Endothelial cell of umbilical vein (primary cell): Measurements from ENCODE around the gene TM9SF4. TPM values are rescaled to one million over a fixed set of nuclear protein-coding genes. Genes with fewer than 3 reads are reported as not detected.

Source experiments
- BruUV-seq: library from RNA; stranded (reverse); fragments of 400-500 nt; replicated peaks from 2 replicates; lab custom pipeline; 2021; lab: Mats Ljungman, UMichigan
- CTCF ChIA-PET: fragments of 300-600, 350-600 bp; sonication (Branson Sonifier 250); formaldehyde crosslinking; loops from one replicate; lab custom pipeline; 2021; ENCODE audit warnings: antibody characterized with exemption, inconsistent platforms; lab: Charles Lee
- POLR2A ChIA-PET: fragments of 300-600, 350-600 bp; sonication (Branson Sonifier 250); formaldehyde crosslinking; loops from one replicate; lab custom pipeline; 2021; ENCODE audit warnings: antibody characterized with exemption, inconsistent platforms; lab: Charles Lee
- DNase-seq: peaks from one replicate; pipeline ENCODE4 v3.0.0-alpha.2; 2011; ENCODE audit warnings: low read depth, low spot score
- FAIRE-seq: peaks from 2 replicates; lab custom pipeline; 2011; peaks lifted over from hg19 to GRCh38; lab: Jason Lieb, UNC
- H2AFZ ChIP-seq: 2 replicates; pipeline ENCODE4 v1.6.0; 2012; ENCODE audit warnings: low read depth, low read length, control low read depth, inconsistent platforms
- H3K27ac ChIP-seq: 2 replicates; pipeline ENCODE4 v1.5.1; 2011; ENCODE audit warnings: low read depth, mild to moderate bottlenecking, control low read depth, low read length, moderate library complexity; ENCODE audit not compliant: insufficient read depth
- H3K27me3 ChIP-seq, 2 experiments: 2 replicates each; pipeline versions ENCODE4 v1.6.0 to v1.6.1; 2011; ENCODE audit warnings: low read length in 2 of 2, mixed read lengths in 1 of 2; ENCODE audit not compliant: control insufficient read depth in 2 of 2, insufficient read depth in 2 of 2
- H3K36me3 ChIP-seq, 2 experiments: 2 replicates in 1 of 2; 3 replicates in 1 of 2; pipeline ENCODE4 v1.5.1; 2011; ENCODE audit warnings: low read length in 2 of 2, mild to moderate bottlenecking in 1 of 2, moderate library complexity in 1 of 2; ENCODE audit not compliant: control insufficient read depth in 2 of 2, insufficient read depth in 2 of 2; ENCODE audit errors: extremely low read depth in 1 of 2
- H3K4me1 ChIP-seq: 3 replicates; pipeline ENCODE4 v1.5.1; 2011; ENCODE audit warnings: mild to moderate bottlenecking, low read length; ENCODE audit not compliant: control insufficient read depth, insufficient read depth; ENCODE audit errors: extremely low read depth
- H3K4me2 ChIP-seq: 2 replicates; pipeline ENCODE4 v1.6.1; 2011; ENCODE audit warnings: low read length, control low read depth, mixed read lengths; ENCODE audit not compliant: insufficient read depth
- H3K4me3 ChIP-seq, 3 experiments: fragments of 200-600 bp in 1 of 3; sonication (generic), shearing (Covaris generic) in 1 of 3; replicated peaks in 1 of 3; 2 replicates each; pipeline ENCODE4 v1.5.1; 2011 to 2016; ENCODE audit warnings: control low read depth in 3 of 3, low read length in 3 of 3, mild to moderate bottlenecking in 2 of 3, inconsistent platforms in 1 of 3, low read depth in 1 of 3, moderate library complexity in 1 of 3; ENCODE audit not compliant: insufficient read depth in 1 of 3
- H3K79me2 ChIP-seq: 2 replicates; pipeline ENCODE4 v1.6.0; 2012; ENCODE audit warnings: low read length, inconsistent platforms; ENCODE audit not compliant: control insufficient read depth, insufficient read depth
- H3K9ac ChIP-seq: replicated peaks from 2 replicates; pipeline ENCODE3; 2011; ENCODE audit warnings: low read length, control low read depth; ENCODE audit not compliant: insufficient read depth; ENCODE audit errors: extremely low read depth
- H3K9me1 ChIP-seq: replicated peaks from 3 replicates; pipeline ENCODE4 v1.6.0; 2011; ENCODE audit warnings: mild to moderate bottlenecking, low read length; ENCODE audit not compliant: control insufficient read depth, insufficient read depth; ENCODE audit errors: extremely low read depth
- H3K9me3 ChIP-seq: replicated peaks from 2 replicates; pipeline ENCODE4 v1.5.1; 2012; ENCODE audit warnings: low read length, inconsistent platforms; ENCODE audit not compliant: control insufficient read depth, insufficient read depth
- H4K20me1 ChIP-seq: replicated peaks from 2 replicates; pipeline ENCODE3; 2011; ENCODE audit warnings: mild to moderate bottlenecking, low read length; ENCODE audit not compliant: control insufficient read depth, insufficient read depth; ENCODE audit errors: extremely low read depth
- EZH2 ChIP-seq: IDR thresholded peaks from 2 replicates; pipeline ENCODE4 v1.6.1; 2012; ENCODE audit warnings: borderline replicate concordance, low read depth, mild to moderate bottlenecking, moderate library complexity, low read length, inconsistent platforms; ENCODE audit not compliant: severe bottlenecking
- FOS ChIP-seq: IDR thresholded peaks from 2 replicates; pipeline ENCODE4 v1.6.1; 2011; ENCODE audit warnings: mild to moderate bottlenecking, low read length, moderate library complexity, borderline replicate concordance; ENCODE audit not compliant: insufficient read depth
- GATA2 ChIP-seq: IDR thresholded peaks from 2 replicates; pipeline ENCODE4 v1.7.0; 2011; ENCODE audit warnings: low read depth, mild to moderate bottlenecking, moderate library complexity, mixed read lengths, low read length; ENCODE audit not compliant: insufficient read length, insufficient read depth
- JUN ChIP-seq: IDR thresholded peaks from 2 replicates; pipeline ENCODE4 v1.6.1; 2011; ENCODE audit warnings: borderline replicate concordance, low read depth; ENCODE audit not compliant: insufficient read length, insufficient read depth
- MYC ChIP-seq: IDR thresholded peaks from one replicate; pipeline ENCODE4 v1.6.1; 2011; ENCODE audit warnings: mild to moderate bottlenecking, low read depth, low read length
- POLR2A ChIP-seq: IDR thresholded peaks from 2 replicates; pipeline ENCODE4 v1.6.1; 2012; ENCODE audit warnings: low read depth, mild to moderate bottlenecking, control low read depth, low read length
- POLR2AphosphoS5 ChIP-seq: IDR thresholded peaks from 2 replicates; pipeline ENCODE4 v1.6.1; 2012; ENCODE audit warnings: low read depth, mild to moderate bottlenecking, control low read depth, low read length, moderate library complexity; ENCODE audit not compliant: insufficient read depth
- dilution Hi-C: fragments of 300-500 bp; cut with MboI; formaldehyde crosslinking; loops from one replicate; pipeline ENCODE4 v1.15.0; 2019; ENCODE audit warnings: low sequenced_read_pairs; ENCODE audit not compliant: extremely low pct_ligation_motif_present
- intact Hi-C: fragments of 100-400 bp; cut with micrococcal nuclease; formaldehyde crosslinking; loops from one replicate; pipeline ENCODE4 v1.10.0; 2022
- polyA plus RNA-seq, 4 experiments: library from polyadenylated mRNA; depleted of rRNA in 3 of 4; stranded (reverse) in 3 of 4; unstranded in 1 of 4; fragments of >200 nt; gene quantifications; 2 replicates each; pipeline versions ENCODE4 v1.2.1 to v1.2.3, GENCODE V29; 2011 to 2012; ENCODE audit warnings: missing spikeins in 1 of 4
- total RNA-seq: library from RNA; stranded (reverse); gene quantifications from 2 replicates; pipeline ENCODE4 v1.2.3, GENCODE V29; 2021
- TF ChIP-seq, protein P1 (sequence below): IDR thresholded peaks from 2 replicates; pipeline ENCODE4 v1.6.1; 2011; ENCODE audit not compliant: insufficient read depth, insufficient read length
- TF ChIP-seq, protein P2 (sequence below), 2 donors: IDR thresholded peaks; 1 replicate in 1 of 2; 2 replicates in 1 of 2; pipeline ENCODE4 v1.5.1; 2011; ENCODE audit warnings: low read length in 2 of 2, mild to moderate bottlenecking in 2 of 2, moderate library complexity in 2 of 2, control low read depth in 1 of 2, inconsistent platforms in 1 of 2, low read depth in 1 of 2; ENCODE audit not compliant: insufficient read depth in 1 of 2; ENCODE audit errors: extremely low read depth in 1 of 2

TM9SF4 gene
- total and polyA plus RNA-seq, 2 donors (not counting 3 experiments of a cell fraction or from before 2014, with no cell fraction given) = 46.4 to 61.9 TPM

DNA sequence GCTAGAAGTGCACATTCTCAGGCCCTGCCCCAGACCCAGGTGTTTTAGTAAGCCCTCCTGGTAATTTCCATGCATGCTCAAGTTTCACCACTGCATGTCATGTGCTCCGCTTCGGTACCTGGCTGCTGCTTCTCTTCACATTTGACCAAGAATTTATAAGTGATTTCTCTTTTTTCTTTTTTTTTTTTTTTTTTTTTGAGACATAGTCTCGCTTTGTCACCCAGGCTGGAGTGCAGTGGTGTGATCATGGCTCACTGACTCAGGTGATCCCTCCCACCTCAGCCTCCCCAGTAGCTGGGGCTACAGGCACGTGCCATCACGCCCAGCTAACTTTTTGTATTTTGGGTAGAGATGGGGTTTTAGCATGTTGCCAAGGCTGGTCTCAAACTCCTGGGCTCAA, 16.0 kb downstream of the TM9SF4 start:
- no peaks in the 10 kb centered on the region for H3K9me3 ChIP-seq
- dilution Hi-C loops (no loop called here), intact Hi-C loops (no loop called here)
- no peak overlapping the region for H3K27ac ChIP-seq
- no peaks in the 10 kb centered on the region for H3K4me1 ChIP-seq
- no peak overlapping the region for H2AFZ ChIP-seq
- peaks cover 33% of the 10 kb centered on the region for H3K79me2 ChIP-seq
- FAIRE-seq (no peak), DNase-seq (no peak)
- H3K27me3 ChIP-seq = no peaks in the 10 kb centered on the region
- ChIA-PET POLR2A (no interaction called here), CTCF (no interaction called here)
- no peak overlapping the region for H3K4me2 ChIP-seq
- H4K20me1 ChIP-seq = no peaks in the 10 kb centered on the region
- peaks cover 0 to 2% of the 10 kb centered on the region in 2 experiments for H3K36me3 ChIP-seq
- BruUV-seq = no TSS peak
- no peaks in the 10 kb centered on the region for H3K9me1 ChIP-seq
- no peak overlapping the region for H3K9ac ChIP-seq
- TF ChIP-seq POLR2A = no peak
- TF ChIP-seq MYC = no peak
- TF ChIP-seq, protein P1, sequence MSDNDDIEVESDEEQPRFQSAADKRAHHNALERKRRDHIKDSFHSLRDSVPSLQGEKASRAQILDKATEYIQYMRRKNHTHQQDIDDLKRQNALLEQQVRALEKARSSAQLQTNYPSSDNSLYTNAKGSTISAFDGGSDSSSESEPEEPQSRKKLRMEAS = no peak
- no peak for TF ChIP-seq EZH2
- no peak for TF ChIP-seq JUN
- no peak for TF ChIP-seq FOS
- TF ChIP-seq GATA2 = no peak
- no peak for TF ChIP-seq POLR2AphosphoS5
- TF ChIP-seq, protein P2, sequence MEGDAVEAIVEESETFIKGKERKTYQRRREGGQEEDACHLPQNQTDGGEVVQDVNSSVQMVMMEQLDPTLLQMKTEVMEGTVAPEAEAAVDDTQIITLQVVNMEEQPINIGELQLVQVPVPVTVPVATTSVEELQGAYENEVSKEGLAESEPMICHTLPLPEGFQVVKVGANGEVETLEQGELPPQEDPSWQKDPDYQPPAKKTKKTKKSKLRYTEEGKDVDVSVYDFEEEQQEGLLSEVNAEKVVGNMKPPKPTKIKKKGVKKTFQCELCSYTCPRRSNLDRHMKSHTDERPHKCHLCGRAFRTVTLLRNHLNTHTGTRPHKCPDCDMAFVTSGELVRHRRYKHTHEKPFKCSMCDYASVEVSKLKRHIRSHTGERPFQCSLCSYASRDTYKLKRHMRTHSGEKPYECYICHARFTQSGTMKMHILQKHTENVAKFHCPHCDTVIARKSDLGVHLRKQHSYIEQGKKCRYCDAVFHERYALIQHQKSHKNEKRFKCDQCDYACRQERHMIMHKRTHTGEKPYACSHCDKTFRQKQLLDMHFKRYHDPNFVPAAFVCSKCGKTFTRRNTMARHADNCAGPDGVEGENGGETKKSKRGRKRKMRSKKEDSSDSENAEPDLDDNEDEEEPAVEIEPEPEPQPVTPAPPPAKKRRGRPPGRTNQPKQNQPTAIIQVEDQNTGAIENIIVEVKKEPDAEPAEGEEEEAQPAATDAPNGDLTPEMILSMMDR (IDR thresholded peaks at IDR 0.05; ENCODE audit: extremely low read depth in 1 of 2, insufficient read depth in 1 of 2, low read depth in 1 of 2, low read length in 2 of 2) = no peak
- no peak overlapping the region for H3K4me3 ChIP-seq
